NCI-H128 (cell line): ENCODE results near the gene MRPL12.

Source experiments
- DNase-seq: peaks from one replicate; lab custom pipeline; 2025; ENCODE audit not compliant: unreplicated experiment; lab: John Stamatoyannopoulos, UW

MRPL12 gene

GRCh38 chr17:81715107-81715871 lies 12.1 kb downstream of the MRPL12 start:
- DNase-seq, result no peak

- no peak for DNase-seq
Measured at GRCh38 chr17:81715872-81716673, 12.9 kb downstream of the MRPL12 start.

GRCh38 chr17:81716674-81716996 lies 13.5 kb downstream of the MRPL12 start:
- DNase-seq, result no peak

- no peak for DNase-seq
Measured at GRCh38 chr17:81717049-81717765, 14.0 kb downstream of the MRPL12 start.

GRCh38 chr17:81717766-81718089 lies 14.6 kb downstream of the MRPL12 start:
- DNase-seq, result no peak

- no peak for DNase-seq
Measured at GRCh38 chr17:81719410-81720266, 16.5 kb downstream of the MRPL12 start.

GRCh38 chr17:81720267-81721071 lies 17.3 kb downstream of the MRPL12 start:
- DNase-seq, result no peak

GRCh38 chr17:81722184-81723120 lies 19.3 kb downstream of the MRPL12 start:
- no peak for DNase-seq

- DNase-seq, result no peak
Measured at GRCh38 chr17:81723651-81724209, 20.6 kb downstream of the MRPL12 start.

GRCh38 chr17:81725439-81725838 lies 22.3 kb downstream of the MRPL12 start:
- DNase-seq, result no peak

- no peak for DNase-seq
Measured at GRCh38 chr17:81726004-81726403, 22.8 kb downstream of the MRPL12 start.

GRCh38 chr17:81727324-81728031 lies 24.3 kb downstream of the MRPL12 start:
- DNase-seq, result no peak

GRCh38 chr17:81733507-81734404 lies 30.6 kb downstream of the MRPL12 start:
- peak; percentile 7 for DNase-seq

- DNase-seq, result no peak
Measured at GRCh38 chr17:81734405-81735263, 31.5 kb downstream of the MRPL12 start.

- DNase-seq, result no peak
Measured at GRCh38 chr17:81735264-81736102, 32.3 kb downstream of the MRPL12 start.
